Activated CD4-positive, alpha-beta T cell treated with anti-CD3 and anti-CD28 coated beads, Interleukin-2, amount 50 U/mL, for 24 hours (primary cell): ENCODE measurements around the gene GORASP2.

Experiments used
- DNase-seq, 2 donors: peaks; one replicate each; pipeline ENCODE4 v3.0.0-alpha.2; 2020; ENCODE audit warnings: low read depth in 1 of 2, low spot score in 1 of 2

GORASP2 gene

GRCh38 chr2:170922634-170923494, 6.2 kb upstream of the GORASP2 start:
- DNase-seq = no peak

DNA sequence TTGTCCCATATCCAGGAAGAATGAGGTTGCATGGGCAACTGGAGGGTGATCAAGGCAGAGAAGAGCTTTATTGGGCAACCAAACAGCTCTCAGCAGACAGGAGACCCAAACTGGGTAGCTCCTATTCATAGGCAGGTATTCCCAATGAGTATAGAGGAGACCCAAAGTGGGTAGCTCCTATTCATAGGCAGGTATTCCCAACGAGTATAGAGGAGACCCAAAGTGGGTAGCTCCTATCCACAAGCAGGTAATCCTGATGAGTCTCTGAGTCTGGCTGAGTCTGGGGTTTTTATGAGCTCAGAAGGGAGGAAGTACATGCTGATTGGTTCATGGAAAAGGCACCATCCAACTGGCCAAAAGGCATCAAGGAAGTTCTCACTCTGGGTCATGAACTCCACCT, 5.3 kb upstream of the GORASP2 start:
- no peak for DNase-seq

- no peak for DNase-seq
Observed at GRCh38 chr2:170924969-170925368, 4.1 kb upstream of the GORASP2 start.

DNA sequence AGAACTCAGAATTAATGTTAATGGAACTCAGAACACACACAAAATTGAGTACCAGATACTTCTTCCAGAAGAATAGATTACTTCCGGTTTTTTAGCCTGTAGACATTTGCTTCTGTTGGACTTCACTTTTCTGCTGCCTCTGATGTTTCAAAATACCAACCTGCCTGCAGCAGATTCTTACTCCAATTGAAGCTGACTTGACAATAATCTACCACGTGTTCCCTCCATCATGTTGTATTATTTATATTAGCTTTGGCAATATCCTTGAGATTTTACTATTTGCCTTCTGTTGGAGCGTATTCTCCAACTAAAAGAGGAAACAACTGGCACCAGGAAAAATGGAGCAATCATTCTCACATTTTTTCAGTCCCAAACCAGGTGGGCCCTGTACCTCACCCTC, 3.1 kb upstream of the GORASP2 start:
- DNase-seq = no peak

DNA sequence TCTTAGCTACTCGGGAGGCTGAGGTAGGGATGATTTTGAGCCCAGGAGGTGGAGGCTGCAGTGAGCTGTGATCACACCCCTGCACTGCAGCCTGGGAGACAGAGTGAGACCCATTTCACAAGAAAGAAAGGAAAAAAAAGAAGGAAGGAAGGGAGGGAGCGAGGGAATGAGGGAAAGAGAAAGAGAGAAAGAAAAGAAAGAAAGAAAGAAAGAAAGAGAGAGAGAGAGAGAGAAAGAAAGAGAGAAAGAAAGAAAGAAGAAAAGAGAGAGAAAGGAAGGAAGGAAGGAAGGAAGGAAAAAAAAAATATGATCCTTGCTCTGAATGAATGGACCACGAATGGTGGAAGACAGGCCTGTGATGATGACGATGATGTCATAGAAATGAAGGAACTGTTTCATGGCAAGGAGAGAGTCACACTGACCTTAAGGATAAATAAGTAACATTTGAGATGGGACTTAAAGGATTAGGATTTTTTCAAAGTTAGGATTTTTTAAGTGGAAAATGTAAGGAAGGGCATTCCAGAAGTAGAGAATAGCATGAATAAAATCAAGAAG, 2.2 kb upstream of the GORASP2 start:
- DNase-seq = no peak

- DNase-seq = no peak
Observed at GRCh38 chr2:170928036-170928823, 823 bp upstream of the GORASP2 start.

- peak in 1 of 2 donors; percentile 25 for DNase-seq
Observed at GRCh38 chr2:170929686-170930050, 615 bp downstream of the GORASP2 start.

- DNase-seq = peak; percentile 22 to 52
Observed at GRCh38 chr2:170930131-170930990, 1.3 kb downstream of the GORASP2 start.

DNA sequence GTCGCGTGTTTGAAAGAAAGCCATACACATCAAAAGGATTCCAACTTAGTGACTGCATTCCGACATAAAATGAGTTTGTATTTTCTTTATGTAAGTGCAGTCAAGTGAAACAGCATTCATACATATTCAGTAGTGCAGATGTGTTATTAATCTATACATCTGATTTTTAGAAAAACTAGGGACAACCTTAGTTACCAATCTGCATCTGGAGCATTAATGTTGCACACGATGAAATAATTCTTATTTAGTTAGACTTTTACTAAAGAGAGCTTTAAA, 1.9 kb downstream of the GORASP2 start:
- DNase-seq = no peak

- no peak for DNase-seq
Observed at GRCh38 chr2:170932166-170932565, 3.1 kb downstream of the GORASP2 start.

- no peak for DNase-seq
Observed at GRCh38 chr2:170932948-170933347, 3.9 kb downstream of the GORASP2 start.

DNA sequence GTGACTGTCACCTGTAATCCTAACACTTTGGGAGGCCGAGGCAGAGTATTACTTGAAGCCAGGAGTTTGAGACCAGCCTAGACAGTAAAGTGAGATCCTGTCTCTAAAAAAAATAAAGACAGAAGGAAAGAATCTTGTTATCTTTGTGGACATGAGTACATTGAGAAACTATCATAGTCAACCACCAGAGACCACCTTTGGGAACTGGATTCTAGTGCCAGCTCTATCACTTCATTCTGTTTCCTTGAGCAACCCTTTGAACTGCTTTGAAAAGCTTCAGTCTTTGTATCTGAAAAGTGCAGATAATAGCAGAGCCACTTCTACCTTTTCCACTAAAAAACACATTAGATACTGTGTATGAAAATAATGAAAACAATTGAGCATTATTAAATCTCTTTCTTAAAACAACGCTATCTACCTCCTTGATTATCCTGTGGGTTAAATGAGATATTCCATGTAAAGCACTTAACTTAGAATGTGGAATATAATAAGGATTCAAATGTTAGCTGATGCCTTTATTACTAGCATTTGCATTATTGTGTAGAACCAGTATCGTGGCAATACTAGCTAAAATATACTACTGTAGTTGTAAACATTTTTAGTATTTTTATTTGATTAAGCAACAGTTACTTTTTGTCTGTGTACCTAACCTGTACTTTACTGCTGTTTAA, 8.8 kb downstream of the GORASP2 start:
- DNase-seq = no peak

DNA sequence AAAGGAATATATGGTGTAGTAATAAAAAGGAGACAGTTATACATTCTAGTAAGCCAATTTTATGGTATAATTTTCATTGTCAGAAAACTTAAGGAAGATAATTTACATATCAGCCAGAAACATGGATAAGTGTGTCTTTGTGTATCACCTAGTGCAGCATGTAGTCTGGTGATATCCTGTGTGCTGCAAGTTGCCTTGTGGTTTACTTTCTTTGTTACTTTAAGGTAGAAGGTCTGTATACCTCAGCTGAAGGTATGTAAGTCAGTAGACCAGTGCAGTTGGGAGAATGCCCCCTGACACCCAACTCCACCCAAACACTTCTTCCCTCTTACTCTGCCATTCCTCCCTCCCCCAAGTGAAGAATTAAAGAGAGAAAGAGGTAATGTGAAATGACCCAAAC, 11.0 kb downstream of the GORASP2 start:
- no peak for DNase-seq

- DNase-seq = no peak
Observed at GRCh38 chr2:170942615-170943014, 13.6 kb downstream of the GORASP2 start.

DNA sequence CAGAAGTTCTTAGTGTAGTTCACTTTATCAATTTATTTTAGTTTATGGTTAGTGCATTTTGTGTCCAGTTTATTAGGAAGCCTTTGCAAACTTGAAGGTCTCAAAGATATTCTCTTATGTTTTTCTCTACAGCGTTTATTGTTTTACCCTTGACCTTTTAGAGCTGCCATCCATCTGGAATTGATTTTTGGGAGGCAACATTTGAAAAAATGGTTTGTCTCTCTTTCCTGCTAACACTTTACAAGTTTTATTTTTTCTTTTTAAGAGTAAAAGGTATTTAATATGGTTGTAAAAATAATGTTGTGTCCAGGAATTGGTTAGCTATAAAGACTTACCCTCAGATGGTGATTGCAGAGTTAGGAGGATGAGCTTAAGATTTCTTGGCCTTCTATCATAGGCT, 14.0 kb downstream of the GORASP2 start:
- DNase-seq = no peak

GRCh38 chr2:170943596-170943995, 14.5 kb downstream of the GORASP2 start:
- DNase-seq = no peak

GRCh38 chr2:170944545-170944944, 15.5 kb downstream of the GORASP2 start:
- DNase-seq = no peak

GRCh38 chr2:170949415-170949814, 20.4 kb downstream of the GORASP2 start:
- DNase-seq = no peak

DNA sequence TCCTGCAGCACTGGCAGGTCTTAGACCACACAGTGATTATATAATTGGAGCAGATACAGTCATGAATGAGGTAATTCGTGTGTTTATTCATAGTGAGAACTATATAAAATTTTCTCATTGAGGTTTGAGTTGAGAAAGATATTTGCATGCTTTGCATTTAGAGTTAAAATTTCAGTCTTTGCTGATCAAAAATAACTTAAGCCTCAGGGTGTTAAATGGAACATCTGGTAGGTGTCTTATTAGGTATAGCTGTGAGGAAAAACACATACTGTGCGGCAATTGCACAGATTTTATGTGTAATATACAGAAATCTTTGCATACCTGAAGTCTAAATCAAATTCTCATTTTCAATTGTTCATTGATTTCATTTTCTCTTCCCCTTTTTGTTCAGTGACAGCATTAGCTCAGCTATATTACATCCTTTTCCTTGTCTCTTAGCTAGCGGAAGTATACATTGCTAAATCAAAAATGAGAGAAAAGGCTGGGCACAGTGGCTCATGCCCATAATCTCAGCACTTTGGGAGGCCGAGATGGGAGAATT, 21.2 kb downstream of the GORASP2 start:
- no peak for DNase-seq

- no peak for DNase-seq
Observed at GRCh38 chr2:170953941-170954340, 24.9 kb downstream of the GORASP2 start.

- no peak for DNase-seq
Observed at GRCh38 chr2:170963386-170963785, 34.3 kb downstream of the GORASP2 start.
